A673 (cell line): ENCODE results near the gene NDE1. TPM values are rescaled to one million over a fixed set of nuclear protein-coding genes. Genes with fewer than 3 reads are reported as not detected.

ENCODE experiments used
- BruUV-seq: library from RNA; stranded (reverse); fragments of 400-500 nt; replicated peaks from 2 replicates; lab custom pipeline; 2021; lab: Mats Ljungman, UMichigan
- CTCF ChIA-PET: fragments of 300-600 bp; sonication (Branson Sonifier 250); formaldehyde crosslinking; loops from one replicate; lab custom pipeline; 2022; ENCODE audit warnings: antibody characterized with exemption; lab: Charles Lee
- POLR2A ChIA-PET: fragments of 300-600 bp; sonication (Branson Sonifier 250); formaldehyde crosslinking; loops from one replicate; lab custom pipeline; 2022; ENCODE audit warnings: antibody characterized with exemption; ENCODE audit not compliant: low non-redundant PET; lab: Charles Lee
- DNase-seq: peaks from one replicate; pipeline ENCODE4 v3.0.0-alpha.2; 2015; ENCODE audit warnings: low spot score
- H3K27ac ChIP-seq: fragments of 200-600 bp; sonication (generic); 2 replicates; pipeline ENCODE4 v1.5.1; 2016; ENCODE audit warnings: mixed run types, low read depth, mild to moderate bottlenecking, mixed read lengths, antibody characterized with exemption, low read length; ENCODE audit not compliant: poor library complexity, severe bottlenecking
- H3K27me3 ChIP-seq: fragments of 200-600 bp; sonication (generic); replicated peaks from 2 replicates; pipeline ENCODE4 v1.6.1; 2017; ENCODE audit warnings: mixed run types, low read depth, mild to moderate bottlenecking, mixed read lengths, antibody characterized with exemption, low read length; ENCODE audit not compliant: insufficient read depth, poor library complexity
- H3K36me3 ChIP-seq: fragments of 200-600 bp; sonication (generic); 2 replicates; pipeline ENCODE4 v1.6.1; 2016; ENCODE audit warnings: mixed run types, mild to moderate bottlenecking, mixed read lengths, antibody characterized with exemption, low read length; ENCODE audit not compliant: insufficient read depth, poor library complexity, severe bottlenecking
- H3K4me1 ChIP-seq: fragments of 200-600 bp; sonication (generic); 2 replicates; pipeline ENCODE4 v1.6.1; 2017; ENCODE audit warnings: mixed run types, mild to moderate bottlenecking, mixed read lengths, antibody characterized with exemption, low read length; ENCODE audit not compliant: insufficient read depth, poor library complexity, severe bottlenecking
- H3K4me3 ChIP-seq: fragments of 200-600 bp; sonication (generic); 2 replicates; pipeline ENCODE4 v1.5.1; 2016; ENCODE audit warnings: low read depth, mixed run types, mild to moderate bottlenecking, mixed read lengths, low read length; ENCODE audit not compliant: poor library complexity, severe bottlenecking
- H3K9me3 ChIP-seq: fragments of 200-600 bp; sonication (generic); 2 replicates; pipeline ENCODE4 v1.6.1; 2016; ENCODE audit warnings: mixed run types, low read depth, mild to moderate bottlenecking, mixed read lengths, antibody characterized with exemption, low read length; ENCODE audit not compliant: poor library complexity, severe bottlenecking
- CTCF ChIP-seq: fragments of 300-800, 200-600 bp; sonication (generic); conservative IDR thresholded peaks from 2 replicates; pipeline ENCODE4 v1.5.1; 2017; ENCODE audit warnings: low read depth, mild to moderate bottlenecking, antibody characterized with exemption, low read length, moderate library complexity, mixed read lengths
- EZH2 ChIP-seq: fragments of 200-600 bp; sonication (generic); IDR thresholded peaks from 2 replicates; pipeline ENCODE4 v1.6.1; 2017; ENCODE audit warnings: borderline replicate concordance, low read depth, mild to moderate bottlenecking, mixed read lengths, antibody characterized with exemption, low read length; ENCODE audit not compliant: poor library complexity, severe bottlenecking
- intact Hi-C: fragments of 100-400 bp; cut with micrococcal nuclease; formaldehyde crosslinking; loops from one replicate; pipeline ENCODE4 v1.10.0; 2022; ENCODE audit not compliant: unreplicated experiment
- total RNA-seq: library from RNA; stranded (reverse); gene quantifications from 2 replicates; pipeline ENCODE4 v1.2.3, GENCODE V29; 2021

NDE1 gene
- total RNA-seq, 1 experiment from 2014 or later, result 78.1 TPM

- no peak for DNase-seq
- no TSS peak for BruUV-seq
- Histone ChIP-seq H3K27ac (no peak overlapping the region), H3K27me3 (no peaks in the 10 kb centered on the region), H3K4me3 (no peak overlapping the region), H3K4me1 (peaks cover 6% of the 10 kb centered on the region), H3K9me3 (no peaks in the 10 kb centered on the region), H3K36me3 (no peaks in the 10 kb centered on the region)
- TF ChIP-seq EZH2 (no peak), CTCF (no peak)
- intact Hi-C loops, result no loop called here
- ChIA-PET CTCF (no interaction called here), POLR2A (no interaction called here)
These were observed 96.3 kb downstream of the NDE1 start for GRCh38 chr16:15746332-15746731.

GRCh38 chr16:15747937-15748336 is 97.9 kb downstream of the NDE1 start:
- Histone ChIP-seq H3K9me3 (no peaks in the 10 kb centered on the region), H3K27me3 (no peaks in the 10 kb centered on the region), H3K4me1 (peaks cover 6% of the 10 kb centered on the region), H3K4me3 (no peak overlapping the region), H3K27ac (no peak overlapping the region), H3K36me3 (no peaks in the 10 kb centered on the region)
- ChIA-PET CTCF (no interaction called here), POLR2A (no interaction called here)
- no peak for TF ChIP-seq EZH2
- TF ChIP-seq CTCF, result no peak
- intact Hi-C loops, result no loop called here
- BruUV-seq, result no TSS peak
- DNase-seq, result no peak

DNA sequence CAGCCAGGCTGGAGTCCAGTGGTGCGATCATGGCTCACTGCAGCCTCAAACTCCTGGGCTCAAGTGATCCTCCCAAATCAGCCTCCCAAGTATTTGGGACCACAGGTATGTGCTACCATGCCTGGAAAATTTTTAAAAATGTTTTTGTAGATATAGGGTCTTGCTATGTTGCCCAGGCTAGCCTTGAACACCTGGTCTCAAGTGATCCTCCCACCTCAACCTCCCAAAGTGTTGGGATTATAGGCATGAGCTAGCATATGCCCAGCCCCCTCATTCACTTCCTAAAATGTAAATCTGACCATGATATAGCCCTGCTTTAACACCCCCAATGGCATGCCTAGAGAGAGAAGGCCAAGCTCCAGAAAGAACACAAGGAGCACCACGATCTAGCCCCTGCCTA is 98.6 kb downstream of the NDE1 start:
- Histone ChIP-seq H3K27me3 (no peaks in the 10 kb centered on the region), H3K9me3 (no peaks in the 10 kb centered on the region), H3K4me1 (peaks cover 6% of the 10 kb centered on the region), H3K27ac (no peak overlapping the region), H3K36me3 (no peaks in the 10 kb centered on the region), H3K4me3 (no peak overlapping the region)
- intact Hi-C loops, result no loop called here
- no peak for DNase-seq
- ChIA-PET POLR2A (no interaction called here), CTCF (no interaction called here)
- TF ChIP-seq CTCF (no peak), EZH2 (no peak)
- BruUV-seq, result no TSS peak
